Aorta (tissue), 5 donors: Measurements from ENCODE around the gene INS. TPM values are rescaled to one million over a fixed set of nuclear protein-coding genes. Genes with fewer than 3 reads are reported as not detected.
A peak's percentile ranks its signal among the peaks of the same experiment; 100 is the strongest.

Experiments used
- ATAC-seq: fragments of 200-7000 bp; cut with Tn5 transposase; one replicate; pipeline ENCODE4 v1.9.1; 2022; ENCODE audit warnings: moderate library complexity; ENCODE audit not compliant: low FRiP score
- DNase-seq, 2 donors: peaks; one replicate each; pipeline ENCODE4 v3.0.0-alpha.2; 2020
- H3K27ac ChIP-seq, 2 donors: one replicate each; pipeline ENCODE4 v1.5.1; 2013; ENCODE audit warnings: low read length in 2 of 2, mild to moderate bottlenecking in 2 of 2, moderate library complexity in 2 of 2, control low read depth in 1 of 2, inconsistent platforms in 1 of 2, low read depth in 1 of 2
- H3K27me3 ChIP-seq, 2 donors: one replicate each; pipeline ENCODE4 v1.6.1; 2013; ENCODE audit warnings: control low read depth in 1 of 2, low read length in 1 of 2, mild to moderate bottlenecking in 1 of 2, moderate library complexity in 1 of 2; ENCODE audit not compliant: insufficient read depth in 2 of 2, control insufficient read depth in 1 of 2
- H3K36me3 ChIP-seq, 2 donors: one replicate each; pipeline ENCODE4 v1.6.1; 2013; ENCODE audit warnings: control low read depth in 1 of 2, low read length in 1 of 2, mild to moderate bottlenecking in 1 of 2; ENCODE audit not compliant: insufficient read depth in 2 of 2, control insufficient read depth in 1 of 2
- H3K4me1 ChIP-seq, 2 donors: one replicate each; pipeline ENCODE4 v1.6.1; 2013; ENCODE audit warnings: low read length in 2 of 2, control low read depth in 1 of 2, mild to moderate bottlenecking in 1 of 2, moderate library complexity in 1 of 2; ENCODE audit not compliant: insufficient read depth in 2 of 2, control insufficient read depth in 1 of 2
- H3K4me3 ChIP-seq, 2 donors: one replicate each; pipeline ENCODE4 v1.5.1; 2013; ENCODE audit warnings: low read length in 2 of 2, control low read depth in 1 of 2, mild to moderate bottlenecking in 1 of 2
- H3K9me3 ChIP-seq: one replicate; pipeline ENCODE4 v1.6.1; 2013; ENCODE audit warnings: mild to moderate bottlenecking, low read length; ENCODE audit not compliant: control insufficient read depth
- WGBS, 2 donors: extraction: QIAGEN DNeasy Blood & Tissue Kit; methylation state at CpG; one replicate each; pipeline ENCODE4 v1.1.7; 2013; 5-methylcytosine and 5-hydroxymethylcytosine counted together
- intact Hi-C, 2 donors: fragments of 100-400 bp; cut with DNase I; formaldehyde crosslinking; loops; one replicate each; pipeline versions ENCODE4 v1.14.2 to v1.15.0; 2022
- long read RNA-seq, 2 donors: library from polyadenylated mRNA; unstranded; transcript quantifications; one replicate each; pipeline ENCODE4 v2.0.0, GENCODE V29; 2020 to 2021
- polyA plus RNA-seq, 2 donors: library from polyadenylated mRNA; stranded (reverse); fragments of 200-250 nt; gene quantifications; one replicate each; pipeline ENCODE4 v1.2.3, GENCODE V29; 2013
- total RNA-seq, 2 donors: library from RNA; stranded (reverse); fragmentation: NEBNext Ultra II Directional; extraction: Animal tissue kit (Norgen Biotek cat#: 25700); gene quantifications; one replicate each; pipeline ENCODE4 v1.2.1, GENCODE V29; 2021
- donor health status: healthy with polysubstance abuse.
- donor health status: Bipolar disorder and iron deficiency.
- donor health status: DM: no; HTN: no; CAD: no.
- donor health status: DM: no; HTN: no; CAD: no.
- donor health status: DM: yes; HTN: yes; CAD: no.

Gene INS
- total RNA-seq = 1 to 10 TPM; 1.9 to 2.1 TPM
- polyA plus RNA-seq = 10 to 100 TPM; 17.2 to 18.8 TPM
- long read RNA-seq, donor 1 = 0 reads
- long read RNA-seq, donor 2 = 0 reads

- DNase-seq (no peak), ATAC-seq (no peak)
- Histone ChIP-seq H3K27ac (no peak within 1 kb of the TSS), H3K36me3 (no peaks in the 10 kb centered on the region), H3K9me3 (no peaks in the 10 kb centered on the region), H3K27me3 (no peaks in the 10 kb centered on the region), H3K4me3 (no peak within 1 kb of the TSS), H3K4me1 (no peaks in the 10 kb centered on the region)
- intact Hi-C loops = no loop called here
- WGBS, 2 donors = 92 to 93% methylated on average over 13 of the region's 13 CpGs
These were observed at the start of gene INS for GRCh38 chr11:2160736-2161259. Gene INS (minus strand): TSS chr11:2161209. CDS start chr11:2160971, 238 bp downstream.

DNA sequence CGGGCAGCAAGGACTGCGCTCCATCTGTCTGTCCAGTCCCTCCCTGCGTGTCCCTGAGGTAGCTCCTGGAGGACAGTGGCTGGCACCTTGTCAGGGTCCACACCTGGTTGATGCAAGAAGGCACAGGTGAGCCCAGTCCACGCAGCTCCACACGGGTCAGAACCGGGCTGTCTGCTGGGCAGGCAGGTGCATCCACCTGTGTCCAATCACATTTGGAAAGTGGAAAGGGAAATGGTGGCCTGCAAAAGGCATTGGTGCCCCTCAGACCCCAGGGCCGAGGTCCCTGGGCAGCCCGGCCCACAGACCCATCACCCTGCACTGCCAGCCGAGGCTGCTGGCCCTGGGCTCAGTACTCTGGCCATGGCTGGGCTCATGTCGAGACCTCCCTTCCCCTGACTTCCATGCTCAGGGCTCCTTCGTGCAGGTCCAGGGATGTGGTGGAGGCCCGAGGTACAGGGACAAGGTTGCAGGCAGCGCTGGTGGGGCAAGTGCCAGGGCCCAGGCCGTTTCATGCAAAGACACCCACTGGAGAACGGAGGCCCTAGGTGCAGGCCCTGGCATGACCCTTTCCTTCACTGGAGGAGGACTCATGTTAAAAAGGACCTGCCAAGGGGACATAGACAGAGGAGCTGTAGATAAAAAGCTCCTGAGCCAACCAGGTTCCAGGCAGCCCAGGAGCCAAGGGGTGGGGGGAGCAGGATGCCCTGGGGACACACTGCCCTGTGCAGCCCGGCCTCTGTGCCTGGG is 49.5 kb upstream of the INS start:
- 85 to 88% methylated on average over 15 to 16 of the region's 16 CpGs for WGBS, 2 donors
- intact Hi-C loops = no loop called here
- Histone ChIP-seq H3K4me3 (no peak overlapping the region), H3K9me3 (peaks cover 5% of the 10 kb centered on the region), H3K4me1 (no peaks in the 10 kb centered on the region), H3K36me3 (no peaks in the 10 kb centered on the region), H3K27me3 (no peaks in the 10 kb centered on the region), H3K27ac (no peak overlapping the region)
- ATAC-seq = no peak
- peak in 1 of 2 donors; percentile 73 for DNase-seq

DNA sequence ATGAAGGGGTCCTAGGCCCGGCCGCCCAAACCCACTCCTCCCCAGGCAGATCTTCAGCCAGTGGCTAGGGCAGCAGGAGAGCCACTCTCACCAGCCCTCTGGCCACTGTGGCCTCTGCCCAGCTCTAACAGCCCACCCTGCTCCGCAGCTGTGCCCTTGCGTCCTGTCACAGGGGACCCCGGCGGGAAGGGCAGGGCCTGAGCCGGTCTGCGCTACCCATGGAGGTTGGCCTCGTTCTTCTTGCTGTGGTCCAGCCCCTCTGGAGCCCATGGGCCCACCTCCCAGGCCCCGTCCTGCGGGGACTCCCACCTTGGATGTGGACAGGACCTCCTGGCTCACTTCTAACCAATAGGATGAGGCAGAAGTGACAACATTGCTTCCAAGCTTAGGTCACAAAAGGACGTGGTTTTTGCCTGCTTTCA is 48.9 kb upstream of the INS start:
- H3K27ac ChIP-seq = no peak overlapping the region
- WGBS, 2 donors = 81 to 84% methylated on average over 12 of the region's 12 CpGs
- H3K27me3 ChIP-seq = no peaks in the 10 kb centered on the region
- intact Hi-C loops = loop anchor here in 1 of 2 donors (10.0 kb wide), 1 partner anchor 95 kb away; the partner anchor contains the start of genes C11orf21 and TSPAN32
- H3K9me3 ChIP-seq = peaks cover 5% of the 10 kb centered on the region
- DNase-seq (peak in 1 of 2 donors; percentile 42), ATAC-seq (no peak)
- no peaks in the 10 kb centered on the region for H3K4me1 ChIP-seq
- no peak overlapping the region for H3K4me3 ChIP-seq
- H3K36me3 ChIP-seq = no peaks in the 10 kb centered on the region

- WGBS, 2 donors = 88 to 90% methylated on average over 11 of the region's 11 CpGs
- DNase-seq = peak in 1 of 2 donors; percentile 68
These were observed 48.4 kb upstream of the INS start for GRCh38 chr11:2209370-2209801.

GRCh38 chr11:2208691-2209369 is 47.8 kb upstream of the INS start:
- intact Hi-C loops = loop anchor here in 1 of 2 donors (10.0 kb wide), 1 partner anchor 96 kb away; the partner anchor contains the start of genes C11orf21 and TSPAN32
- no peaks in the 10 kb centered on the region for H3K27me3 ChIP-seq
- H3K27ac ChIP-seq = no peak overlapping the region
- DNase-seq = peak in 1 of 2 donors; percentile 68
- H3K4me1 ChIP-seq = no peaks in the 10 kb centered on the region
- peaks cover 5% of the 10 kb centered on the region for H3K9me3 ChIP-seq
- no peak for ATAC-seq
- no peaks in the 10 kb centered on the region for H3K36me3 ChIP-seq
- H3K4me3 ChIP-seq = no peak overlapping the region
- WGBS, 2 donors = 82 to 85% methylated on average over 21 to 24 of the region's 24 CpGs

More at GRCh38 chr11:2209370-2209801, 48.4 kb upstream of the INS start:
- intact Hi-C loops = loop anchor here in 1 of 2 donors (10.0 kb wide), 1 partner anchor 95 kb away; the partner anchor contains the start of genes C11orf21 and TSPAN32
- Histone ChIP-seq H3K27ac (no peak overlapping the region), H3K4me3 (no peak overlapping the region), H3K4me1 (no peaks in the 10 kb centered on the region), H3K9me3 (peaks cover 5% of the 10 kb centered on the region), H3K27me3 (no peaks in the 10 kb centered on the region), H3K36me3 (no peaks in the 10 kb centered on the region)
- no peak for ATAC-seq

DNA sequence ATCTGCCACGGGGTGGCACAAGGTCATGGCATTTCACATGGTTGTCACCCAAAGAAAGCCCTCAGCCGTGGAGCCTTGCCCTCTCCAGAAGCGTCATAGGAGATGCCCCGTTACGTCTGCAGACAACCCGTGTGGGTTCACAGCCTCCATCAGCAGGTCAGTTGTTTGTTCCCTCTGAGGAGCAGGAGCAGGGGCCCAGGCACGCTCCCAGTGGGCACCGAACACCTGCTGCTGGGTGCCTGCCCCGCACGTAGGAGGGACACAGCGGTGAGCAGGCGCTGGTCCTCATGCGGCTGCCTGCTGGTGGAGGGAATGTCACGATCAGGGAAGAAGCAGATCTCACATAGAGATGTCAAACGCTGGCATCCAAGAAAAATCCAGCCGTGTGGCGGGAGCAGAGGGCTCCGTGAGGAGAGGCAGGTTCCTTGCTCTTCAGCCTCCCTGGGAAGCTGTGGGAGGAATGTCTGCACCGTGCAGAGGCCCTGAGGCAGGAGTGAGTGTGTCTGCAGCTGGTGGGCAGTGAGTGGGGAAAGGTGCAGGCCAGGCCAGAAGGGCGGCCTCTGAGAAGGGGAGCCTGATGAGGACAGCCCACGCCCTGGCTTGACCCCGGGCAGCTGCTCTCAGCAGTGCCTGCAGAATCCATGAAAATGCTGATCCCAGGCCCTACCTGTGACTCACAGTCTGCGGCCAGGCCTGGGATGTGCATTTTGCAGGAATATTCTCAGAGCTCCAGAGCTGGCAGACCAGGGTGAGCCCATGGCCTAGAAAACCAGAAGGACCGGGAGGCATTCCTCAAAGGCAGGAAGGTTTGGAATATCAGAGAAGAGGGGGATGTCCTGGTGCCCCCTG is 47.0 kb upstream of the INS start:
- no peak for ATAC-seq
- H3K27ac ChIP-seq = no peak overlapping the region
- H3K36me3 ChIP-seq = no peaks in the 10 kb centered on the region
- no peak overlapping the region for H3K4me3 ChIP-seq
- peak in 1 of 2 donors; percentile 67 for DNase-seq
- no peaks in the 10 kb centered on the region for H3K4me1 ChIP-seq
- intact Hi-C loops = loop anchor here in 1 of 2 donors (10.0 kb wide), 1 partner anchor 97 kb away; the partner anchor contains the start of genes C11orf21 and TSPAN32
- H3K27me3 ChIP-seq = no peaks in the 10 kb centered on the region
- WGBS, 2 donors = 73 to 75% methylated on average over 24 of the region's 24 CpGs
- peaks cover 5% of the 10 kb centered on the region for H3K9me3 ChIP-seq

DNA sequence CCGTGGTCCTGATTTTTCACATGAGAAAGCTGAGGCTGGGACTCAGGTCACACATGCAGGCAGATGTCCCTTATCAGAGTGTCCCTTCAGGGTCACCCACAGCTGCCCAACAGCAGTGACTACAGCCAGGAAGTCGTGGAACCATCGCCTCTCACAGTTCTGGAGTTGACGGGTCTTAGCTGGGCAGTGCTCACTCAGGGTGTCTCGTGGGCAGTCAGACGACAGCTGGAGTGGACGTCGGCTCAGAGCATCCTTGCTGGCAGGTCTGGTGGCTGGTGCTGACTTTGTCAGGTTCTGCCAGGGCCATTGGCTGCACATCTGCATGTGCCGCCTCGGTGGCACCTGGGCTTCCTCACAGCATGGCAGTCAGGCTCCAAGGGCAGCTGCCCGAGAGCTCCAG is 46.2 kb upstream of the INS start:
- Histone ChIP-seq H3K27ac (no peak overlapping the region), H3K4me3 (no peak overlapping the region), H3K4me1 (no peaks in the 10 kb centered on the region), H3K36me3 (no peaks in the 10 kb centered on the region), H3K27me3 (no peaks in the 10 kb centered on the region), H3K9me3 (peaks cover 5% of the 10 kb centered on the region)
- intact Hi-C loops = loop anchor here in 1 of 2 donors (10.0 kb wide), 1 partner anchor 98 kb away; the partner anchor contains the start of genes C11orf21 and TSPAN32
- 92 to 94% methylated on average over 11 of the region's 11 CpGs for WGBS, 2 donors
- no peak for ATAC-seq
- DNase-seq = peak in 1 of 2 donors; percentile 40
